Cardiac muscle cell (in vitro differentiated cells and primary cell): ENCODE data around the gene APCS. TPM values are rescaled to one million over a fixed set of nuclear protein-coding genes. Genes with fewer than 3 reads are reported as not detected.

ENCODE experiments used
- DNase-seq, 2 donors: peaks; one replicate each; pipeline versions ENCODE4 v3.0.0 to v3.0.0-alpha.2; 2010 to 2017; ENCODE audit warnings: low read depth in 1 of 2, low spot score in 1 of 2
- H3K27ac ChIP-seq: fragments of 200-600 bp; sonication (generic); 2 replicates; pipeline ENCODE4 v1.5.1; 2016
- H3K27me3 ChIP-seq: fragments of 200-600 bp; sonication (generic); 2 replicates; pipeline ENCODE4 v1.6.0; 2016; ENCODE audit warnings: control low read depth
- H3K36me3 ChIP-seq: fragments of 200-600 bp; sonication (generic); 2 replicates; pipeline ENCODE4 v1.5.1; 2016; ENCODE audit warnings: control low read depth
- H3K4me1 ChIP-seq: fragments of 200-600 bp; sonication (generic); 2 replicates; pipeline ENCODE4 v1.8.1; 2017; ENCODE audit warnings: low read depth, mild to moderate bottlenecking, mixed run types
- H3K4me3 ChIP-seq: fragments of 200-600 bp; sonication (generic); 2 replicates; pipeline ENCODE4 v1.5.1; 2016; ENCODE audit warnings: mild to moderate bottlenecking
- H3K9me3 ChIP-seq: fragments of 200-600 bp; sonication (generic); 2 replicates; pipeline ENCODE4 v1.5.1; 2017; ENCODE audit warnings: low read depth, mild to moderate bottlenecking, control low read depth
- polyA plus RNA-seq: library from polyadenylated mRNA; unstranded; fragments of >200 nt; fragmentation: Nextera tagmentation; extraction: Ambion mirVana; gene quantifications from 2 replicates; pipeline ENCODE4 v1.2.1, GENCODE V29; 2016
- total RNA-seq: library from RNA; depleted of rRNA; stranded (reverse); fragments of >200 nt; gene quantifications from 2 replicates; pipeline ENCODE4 v1.2.3, GENCODE V29; 2016
- TF ChIP-seq, protein P1 (sequence below): IDR thresholded peaks from 2 replicates; pipeline ENCODE4 v1.5.1; 2012; ENCODE audit warnings: low read depth, mild to moderate bottlenecking, low read length

The APCS gene
- total and polyA plus RNA-seq, 2 experiments from 2014 or later = not detected

DNA sequence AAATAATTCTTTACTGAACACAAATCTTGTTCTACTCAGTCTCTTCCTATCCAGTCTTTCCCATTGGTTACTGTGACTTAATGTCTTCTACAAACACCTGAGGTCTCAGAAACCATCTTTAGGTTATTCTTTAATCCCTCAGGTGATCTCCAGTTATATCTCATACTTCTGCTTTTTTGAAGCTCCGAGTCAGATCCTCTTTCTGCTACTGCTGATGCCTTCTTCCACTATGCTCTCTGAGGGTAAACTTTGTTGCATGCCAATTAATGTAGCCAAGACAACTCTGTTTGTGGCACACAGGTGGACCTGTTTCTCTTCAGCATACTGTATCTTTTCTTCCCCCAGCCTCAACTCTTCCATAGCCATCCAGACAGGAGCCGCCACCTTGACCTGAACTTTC is 3.1 kb upstream of the APCS start:
- H3K27ac ChIP-seq = no peak overlapping the region
- no peaks in the 10 kb centered on the region for H3K36me3 ChIP-seq
- no peaks in the 10 kb centered on the region for H3K4me1 ChIP-seq
- H3K4me3 ChIP-seq = no peak overlapping the region
- TF ChIP-seq, protein P1, sequence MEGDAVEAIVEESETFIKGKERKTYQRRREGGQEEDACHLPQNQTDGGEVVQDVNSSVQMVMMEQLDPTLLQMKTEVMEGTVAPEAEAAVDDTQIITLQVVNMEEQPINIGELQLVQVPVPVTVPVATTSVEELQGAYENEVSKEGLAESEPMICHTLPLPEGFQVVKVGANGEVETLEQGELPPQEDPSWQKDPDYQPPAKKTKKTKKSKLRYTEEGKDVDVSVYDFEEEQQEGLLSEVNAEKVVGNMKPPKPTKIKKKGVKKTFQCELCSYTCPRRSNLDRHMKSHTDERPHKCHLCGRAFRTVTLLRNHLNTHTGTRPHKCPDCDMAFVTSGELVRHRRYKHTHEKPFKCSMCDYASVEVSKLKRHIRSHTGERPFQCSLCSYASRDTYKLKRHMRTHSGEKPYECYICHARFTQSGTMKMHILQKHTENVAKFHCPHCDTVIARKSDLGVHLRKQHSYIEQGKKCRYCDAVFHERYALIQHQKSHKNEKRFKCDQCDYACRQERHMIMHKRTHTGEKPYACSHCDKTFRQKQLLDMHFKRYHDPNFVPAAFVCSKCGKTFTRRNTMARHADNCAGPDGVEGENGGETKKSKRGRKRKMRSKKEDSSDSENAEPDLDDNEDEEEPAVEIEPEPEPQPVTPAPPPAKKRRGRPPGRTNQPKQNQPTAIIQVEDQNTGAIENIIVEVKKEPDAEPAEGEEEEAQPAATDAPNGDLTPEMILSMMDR = no peak
- no peaks in the 10 kb centered on the region for H3K9me3 ChIP-seq
- H3K27me3 ChIP-seq = no peaks in the 10 kb centered on the region
- no peak for DNase-seq

GRCh38 chr1:159591981-159592380 is 4.4 kb downstream of the APCS start:
- Histone ChIP-seq H3K36me3 (no peaks in the 10 kb centered on the region), H3K27me3 (no peaks in the 10 kb centered on the region), H3K27ac (no peak overlapping the region), H3K9me3 (no peaks in the 10 kb centered on the region), H3K4me1 (no peaks in the 10 kb centered on the region), H3K4me3 (no peak overlapping the region)
- TF ChIP-seq, protein P1 = no peak
- DNase-seq = no peak

DNA sequence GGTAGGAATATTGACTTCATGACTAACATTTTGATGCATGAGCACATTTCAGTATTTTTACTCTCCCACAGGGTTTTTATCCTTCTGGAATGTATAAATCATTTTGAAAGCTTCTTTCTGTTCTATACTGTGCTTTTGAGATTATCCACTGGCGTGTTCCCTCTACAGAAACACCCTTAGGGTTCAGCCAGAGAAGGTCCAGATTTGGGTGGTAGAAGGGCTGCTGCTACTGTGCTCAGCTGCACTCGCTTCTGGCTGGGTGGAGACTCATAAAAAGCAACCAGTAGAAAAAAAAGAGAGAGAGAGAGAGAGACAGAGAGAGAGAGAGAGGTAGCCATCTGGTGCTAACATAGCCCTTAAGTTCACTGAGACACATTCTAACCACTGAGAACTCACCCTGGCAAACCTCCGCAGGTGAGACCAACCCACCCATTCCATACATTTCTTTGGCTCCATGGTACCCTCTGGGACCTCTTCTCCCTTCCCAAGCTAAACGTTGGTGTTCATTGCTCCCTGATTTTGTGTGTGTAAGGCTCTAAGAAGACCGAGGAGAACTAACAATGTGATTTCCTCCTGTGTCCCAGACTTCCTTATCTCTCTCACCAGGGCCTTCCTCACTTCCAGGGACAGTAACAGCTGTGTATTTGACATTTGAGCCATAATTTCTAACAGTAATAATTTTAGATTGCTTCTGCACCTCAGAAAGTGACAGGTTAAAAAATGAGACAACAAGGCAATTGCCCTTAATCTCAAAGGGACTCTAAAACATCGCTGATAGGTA is 7.2 kb downstream of the APCS start:
- no peaks in the 10 kb centered on the region for H3K4me1 ChIP-seq
- no peaks in the 10 kb centered on the region for H3K27me3 ChIP-seq
- no peaks in the 10 kb centered on the region for H3K36me3 ChIP-seq
- H3K27ac ChIP-seq = no peak overlapping the region
- TF ChIP-seq, protein P1 = no peak
- no peak overlapping the region for H3K4me3 ChIP-seq
- H3K9me3 ChIP-seq = no peaks in the 10 kb centered on the region
- peak in 1 of 2 donors; percentile 21 for DNase-seq

DNA sequence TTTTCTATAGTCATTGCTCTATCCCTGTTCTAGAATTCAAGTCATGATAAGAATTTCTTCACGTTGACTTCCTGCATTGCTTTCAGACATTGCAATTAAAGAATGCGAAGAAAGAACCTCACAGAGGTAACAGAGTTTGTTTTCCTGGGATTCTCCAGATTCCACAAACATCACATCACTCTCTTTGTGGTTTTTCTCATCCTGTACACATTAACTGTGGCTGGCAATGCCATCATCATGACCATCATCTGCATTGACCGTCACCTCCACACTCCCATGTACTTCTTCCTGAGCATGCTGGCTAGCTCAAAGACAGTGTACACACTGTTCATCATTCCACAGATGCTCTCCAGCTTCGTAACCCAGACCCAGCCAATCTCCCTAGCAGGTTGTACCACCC is 10.6 kb downstream of the APCS start:
- Histone ChIP-seq H3K27ac (no peak overlapping the region), H3K4me1 (no peaks in the 10 kb centered on the region), H3K9me3 (no peaks in the 10 kb centered on the region), H3K4me3 (no peak overlapping the region), H3K36me3 (no peaks in the 10 kb centered on the region), H3K27me3 (no peaks in the 10 kb centered on the region)
- peak in 1 of 2 donors; percentile 90 for DNase-seq
- TF ChIP-seq, protein P1 = no peak

DNA sequence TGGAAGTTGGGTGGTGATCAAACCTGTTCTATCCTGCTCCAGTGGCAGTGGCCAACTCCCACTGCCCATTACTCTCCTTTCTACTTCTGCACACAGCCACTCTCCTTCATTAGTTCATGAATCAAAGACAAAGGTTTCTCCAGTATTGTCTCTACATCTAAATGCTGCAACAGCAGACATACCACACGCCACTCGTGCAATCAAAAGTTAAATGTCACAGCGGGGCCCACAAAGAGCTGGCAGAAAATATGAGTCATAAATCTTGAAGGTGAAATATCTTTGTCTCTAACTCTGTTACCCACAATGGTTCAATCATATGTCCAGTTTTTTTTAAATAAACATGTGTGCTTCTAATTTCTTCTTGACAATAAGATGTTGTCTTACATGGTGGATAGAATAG is 13.3 kb downstream of the APCS start:
- no peaks in the 10 kb centered on the region for H3K27me3 ChIP-seq
- no peaks in the 10 kb centered on the region for H3K9me3 ChIP-seq
- no peaks in the 10 kb centered on the region for H3K36me3 ChIP-seq
- no peak overlapping the region for H3K27ac ChIP-seq
- H3K4me1 ChIP-seq = no peaks in the 10 kb centered on the region
- DNase-seq = no peak
- TF ChIP-seq, protein P1 = no peak
- H3K4me3 ChIP-seq = no peak overlapping the region
